ENCODE results near the gene H6PD. TPM values are rescaled to one million over a fixed set of nuclear protein-coding genes. Genes with fewer than 3 reads are reported as not detected.

Gene H6PD
- polyA plus RNA-seq, 1 donor (not counting 4 experiments of a cell fraction or from before 2014, with no cell fraction given), result 3.3 TPM

DNA sequence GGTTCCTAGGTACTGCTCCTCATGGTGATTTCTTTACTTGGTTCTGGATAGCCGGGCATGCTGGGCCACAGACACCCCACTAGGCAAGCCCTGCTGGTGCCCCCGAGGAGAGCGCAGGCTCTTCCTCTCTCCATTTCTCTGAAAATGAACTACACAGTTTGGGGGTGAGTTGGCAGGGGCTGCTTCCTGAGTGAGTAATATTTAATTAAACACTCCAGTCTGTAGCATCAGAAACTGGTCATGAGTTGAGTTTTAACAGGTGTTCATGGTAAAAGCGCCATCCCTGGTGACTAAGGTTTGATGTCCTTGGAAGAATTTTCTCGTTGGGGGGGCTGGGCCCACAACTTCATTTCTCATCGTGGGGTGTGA is 59.8 kb downstream of the H6PD start:
- no peak for TF ChIP-seq EZH2 (IDR thresholded peaks at IDR 0.05; ENCODE audit: low read length)
- TF ChIP-seq, protein P1, sequence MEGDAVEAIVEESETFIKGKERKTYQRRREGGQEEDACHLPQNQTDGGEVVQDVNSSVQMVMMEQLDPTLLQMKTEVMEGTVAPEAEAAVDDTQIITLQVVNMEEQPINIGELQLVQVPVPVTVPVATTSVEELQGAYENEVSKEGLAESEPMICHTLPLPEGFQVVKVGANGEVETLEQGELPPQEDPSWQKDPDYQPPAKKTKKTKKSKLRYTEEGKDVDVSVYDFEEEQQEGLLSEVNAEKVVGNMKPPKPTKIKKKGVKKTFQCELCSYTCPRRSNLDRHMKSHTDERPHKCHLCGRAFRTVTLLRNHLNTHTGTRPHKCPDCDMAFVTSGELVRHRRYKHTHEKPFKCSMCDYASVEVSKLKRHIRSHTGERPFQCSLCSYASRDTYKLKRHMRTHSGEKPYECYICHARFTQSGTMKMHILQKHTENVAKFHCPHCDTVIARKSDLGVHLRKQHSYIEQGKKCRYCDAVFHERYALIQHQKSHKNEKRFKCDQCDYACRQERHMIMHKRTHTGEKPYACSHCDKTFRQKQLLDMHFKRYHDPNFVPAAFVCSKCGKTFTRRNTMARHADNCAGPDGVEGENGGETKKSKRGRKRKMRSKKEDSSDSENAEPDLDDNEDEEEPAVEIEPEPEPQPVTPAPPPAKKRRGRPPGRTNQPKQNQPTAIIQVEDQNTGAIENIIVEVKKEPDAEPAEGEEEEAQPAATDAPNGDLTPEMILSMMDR (optimal IDR thresholded peaks at IDR 0.05 in 1 of 3, IDR thresholded peaks at IDR 0.05 in 1 of 3, conservative IDR thresholded peaks at IDR 0.05 in 1 of 3; ENCODE audit: extremely low read depth in 1 of 3, insufficient read depth in 2 of 3, low read length in 3 of 3), result no peak
- Histone ChIP-seq H3K4me3 (ENCODE audit: control insufficient read depth in 2 of 3, extremely low read depth in 1 of 3, insufficient read depth in 2 of 3, low read depth in 1 of 3, low read length in 3 of 3) (peak overlapping the region; percentile 60 to 99 (median 67)), H3K79me2 (ENCODE audit: control insufficient read depth, insufficient read depth, low read length) (peaks cover 52% of the 10 kb centered on the region), H3K27me3 (ENCODE audit: control insufficient read depth, extremely low read depth, insufficient read depth, low read length) (no peaks in the 10 kb centered on the region), H3K9ac (ENCODE audit: control insufficient read depth, extremely low read depth, insufficient read depth, low read length) (peak overlapping the region; percentile 96), H3K9me3 (ENCODE audit: control insufficient read depth, low read depth, low read length) (no peaks in the 10 kb centered on the region), H3K27ac (ENCODE audit: control insufficient read depth, insufficient read depth, low read length) (peak overlapping the region; percentile 87), H3K36me3 (ENCODE audit: control insufficient read depth in 2 of 2, extremely low read depth in 1 of 2, insufficient read depth in 2 of 2, low read length in 2 of 2) (peaks cover 4 to 10% of the 10 kb centered on the region in 2 experiments), H3K4me1 (ENCODE audit: control insufficient read depth, extremely low read depth, insufficient read depth, low read length) (peaks cover 34% of the 10 kb centered on the region), H2AFZ (ENCODE audit: control insufficient read depth, low read length) (no peak overlapping the region), H3K4me2 (ENCODE audit: control insufficient read depth, extremely low read depth, insufficient read depth, low read depth, low read length) (peak overlapping the region; percentile 97), H4K20me1 (ENCODE audit: control insufficient read depth, extremely low read depth, insufficient read depth, low read length) (no peaks in the 10 kb centered on the region), H3K9me1 (ENCODE audit: control insufficient read depth, extremely low read depth, insufficient read depth, low read length) (peaks cover 3% of the 10 kb centered on the region)
- FAIRE-seq (peak; percentile 43), DNase-seq (ENCODE audit: low read depth, low spot score) (no peak)
- dilution Hi-C loops (cut with MboI; ENCODE audit: extremely low pct_ligation_motif_present, low sequenced_read_pairs), result no loop called here

DNA sequence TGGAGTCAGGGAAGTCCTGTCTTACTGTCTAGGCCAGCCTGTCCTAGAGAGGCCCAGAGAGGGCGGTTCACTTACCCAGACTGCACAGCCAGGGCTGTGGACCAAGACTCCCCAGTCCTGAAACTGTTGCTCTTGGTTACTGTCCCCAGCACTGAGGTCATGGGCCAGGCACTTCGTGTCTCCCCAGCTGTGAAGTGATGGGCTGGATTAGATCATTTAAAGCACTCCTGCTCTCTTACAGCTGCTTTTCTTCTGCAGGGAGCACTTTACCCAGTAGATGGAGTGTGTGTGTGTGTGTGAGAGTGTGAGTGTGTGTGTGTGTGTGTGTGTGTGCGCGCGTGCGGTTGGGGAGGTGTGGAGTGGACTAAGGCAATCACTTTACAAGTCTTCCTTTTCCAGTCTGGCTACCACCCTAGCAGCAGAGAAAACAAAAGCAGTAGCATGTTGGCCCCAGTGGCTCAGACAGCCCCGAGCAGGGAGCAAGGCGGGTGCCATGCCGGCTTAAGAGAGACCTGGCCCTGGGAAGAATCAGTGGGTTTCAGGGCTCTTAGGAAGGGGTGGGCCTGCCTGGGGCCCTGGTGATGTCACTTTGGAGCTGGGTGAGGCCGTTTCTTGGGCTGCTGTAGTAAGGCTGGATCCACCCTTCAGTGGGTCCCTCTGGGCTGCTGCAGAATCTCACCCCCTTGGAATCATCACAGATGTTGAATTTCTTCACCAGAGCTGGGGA is 60.5 kb downstream of the H6PD start:
- peaks cover 4 to 10% of the 10 kb centered on the region in 2 experiments for H3K36me3 ChIP-seq (ENCODE audit: control insufficient read depth in 2 of 2, extremely low read depth in 1 of 2, insufficient read depth in 2 of 2, low read length in 2 of 2)
- peak overlapping the region; percentile 60 to 99 (median 67) for H3K4me3 ChIP-seq (ENCODE audit: control insufficient read depth in 2 of 3, extremely low read depth in 1 of 3, insufficient read depth in 2 of 3, low read depth in 1 of 3, low read length in 3 of 3)
- H3K79me2 ChIP-seq (ENCODE audit: control insufficient read depth, insufficient read depth, low read length), result peaks cover 52% of the 10 kb centered on the region
- H2AFZ ChIP-seq (ENCODE audit: control insufficient read depth, low read length), result no peak overlapping the region
- no peaks in the 10 kb centered on the region for H3K9me3 ChIP-seq (ENCODE audit: control insufficient read depth, low read depth, low read length)
- H3K27me3 ChIP-seq (ENCODE audit: control insufficient read depth, extremely low read depth, insufficient read depth, low read length), result no peaks in the 10 kb centered on the region
- no peaks in the 10 kb centered on the region for H4K20me1 ChIP-seq (ENCODE audit: control insufficient read depth, extremely low read depth, insufficient read depth, low read length)
- peak overlapping the region; percentile 96 for H3K9ac ChIP-seq (ENCODE audit: control insufficient read depth, extremely low read depth, insufficient read depth, low read length)
- H3K4me1 ChIP-seq (ENCODE audit: control insufficient read depth, extremely low read depth, insufficient read depth, low read length), result peaks cover 32% of the 10 kb centered on the region
- H3K4me2 ChIP-seq (ENCODE audit: control insufficient read depth, extremely low read depth, insufficient read depth, low read depth, low read length), result peak overlapping the region; percentile 97
- peaks cover 3% of the 10 kb centered on the region for H3K9me1 ChIP-seq (ENCODE audit: control insufficient read depth, extremely low read depth, insufficient read depth, low read length)
- H3K27ac ChIP-seq (ENCODE audit: control insufficient read depth, insufficient read depth, low read length), result peak overlapping the region; percentile 87
- dilution Hi-C loops (cut with MboI; ENCODE audit: extremely low pct_ligation_motif_present, low sequenced_read_pairs), result no loop called here
- no peak for DNase-seq (ENCODE audit: low read depth, low spot score)
- peak; percentile 20 for FAIRE-seq
- TF ChIP-seq, protein P1 (optimal IDR thresholded peaks at IDR 0.05 in 1 of 3, IDR thresholded peaks at IDR 0.05 in 1 of 3, conservative IDR thresholded peaks at IDR 0.05 in 1 of 3; ENCODE audit: extremely low read depth in 1 of 3, insufficient read depth in 2 of 3, low read length in 3 of 3), result peak; percentile 28 to 58 (median 34)
- TF ChIP-seq EZH2 (IDR thresholded peaks at IDR 0.05; ENCODE audit: low read length), result no peak

Measured in keratinocyte (primary cell).